GM23338 (cell line): Measurements from ENCODE around the gene WDR33. TPM values are rescaled to one million over a fixed set of nuclear protein-coding genes. Genes with fewer than 3 reads are reported as not detected.

Source experiments
- ATAC-seq: fragments of 200-7000 bp; cut with Tn5 transposase; 3 replicates; pipeline ENCODE4 v1.9.1; 2020
- DNase-seq: peaks from one replicate; pipeline ENCODE4 v3.0.0-alpha.2; 2015; ENCODE audit warnings: low spot score
- H2AFZ ChIP-seq: fragments of 200-600 bp; sonication (generic); 2 replicates; pipeline ENCODE4 v1.8.0; 2016; ENCODE audit warnings: antibody characterized with exemption, mild to moderate bottlenecking, moderate library complexity
- H3F3A ChIP-seq: fragments of 200-600 bp; sonication (generic); replicated peaks from 2 replicates; pipeline ENCODE4 v1.8.0; 2017; ENCODE audit warnings: antibody characterized with exemption, mixed run types, low read depth
- H3K27ac ChIP-seq: fragments of 200-600 bp; sonication (generic); 2 replicates; pipeline ENCODE4 v1.6.1; 2016; ENCODE audit warnings: low read depth
- H3K27me3 ChIP-seq: fragments of 200-600 bp; sonication (generic); 2 replicates; pipeline ENCODE4 v1.8.0; 2016; ENCODE audit warnings: mild to moderate bottlenecking, mixed run types, moderate library complexity; ENCODE audit not compliant: insufficient read depth
- H3K36me3 ChIP-seq: fragments of 200-600 bp; sonication (generic); 2 replicates; pipeline ENCODE4 v1.8.0; 2016; ENCODE audit warnings: mild to moderate bottlenecking; ENCODE audit not compliant: insufficient read depth
- H3K4me1 ChIP-seq: fragments of 200-600 bp; sonication (generic); 2 replicates; pipeline ENCODE4 v1.8.0; 2016; ENCODE audit warnings: mild to moderate bottlenecking, moderate library complexity; ENCODE audit not compliant: insufficient read depth
- H3K4me2 ChIP-seq: fragments of 200-600 bp; sonication (generic); 2 replicates; pipeline ENCODE4 v1.7.1; 2017; ENCODE audit warnings: mixed run types
- H3K4me3 ChIP-seq: fragments of 200-600 bp; sonication (generic); 2 replicates; pipeline ENCODE4 v1.6.1; 2016; ENCODE audit warnings: mixed run types
- H3K79me2 ChIP-seq: fragments of 200-600 bp; sonication (generic); replicated peaks from 2 replicates; pipeline ENCODE4 v1.8.0; 2017; ENCODE audit warnings: mild to moderate bottlenecking; ENCODE audit not compliant: insufficient read depth
- H3K9me2 ChIP-seq: fragments of 200-600 bp; sonication (generic); 2 replicates; pipeline ENCODE4 v1.8.0; 2017; ENCODE audit not compliant: insufficient read depth
- H4K20me1 ChIP-seq: fragments of 200-600 bp; sonication (generic); replicated peaks from 2 replicates; pipeline ENCODE4 v1.8.0; 2017; ENCODE audit warnings: mild to moderate bottlenecking; ENCODE audit not compliant: insufficient read depth
- H3K27ac Mint-ChIP-seq: 2 replicates; pipeline ENCODE4 v1.8.0; 2020; ENCODE audit warnings: inconsistent platforms, mild to moderate bottlenecking, moderate library complexity, mixed read lengths
- H3K27me3 Mint-ChIP-seq: 3 replicates; pipeline ENCODE4 v1.8.0; 2022; ENCODE audit warnings: low read depth, mild to moderate bottlenecking, moderate library complexity, mixed read lengths, inconsistent platforms; ENCODE audit not compliant: insufficient read depth, poor library complexity
- H3K36me3 Mint-ChIP-seq: 3 replicates; pipeline ENCODE4 v1.8.0; 2021; ENCODE audit warnings: low read depth, mild to moderate bottlenecking, inconsistent platforms, moderate library complexity, mixed read lengths
- H3K4me1 Mint-ChIP-seq: 3 replicates; pipeline ENCODE4 v1.8.0; 2020; ENCODE audit warnings: mild to moderate bottlenecking, inconsistent platforms, mixed read lengths
- H3K4me3 Mint-ChIP-seq: 3 replicates; pipeline ENCODE4 v1.8.0; 2021; ENCODE audit warnings: moderate library complexity, mild to moderate bottlenecking, inconsistent platforms, mixed read lengths
- H3K9me3 Mint-ChIP-seq: 3 replicates; pipeline ENCODE4 v1.8.0; 2020; ENCODE audit warnings: moderate library complexity, mild to moderate bottlenecking, inconsistent platforms, mixed read lengths
- CREB1 ChIP-seq: fragments of 250-450 bp; sonication (Bioruptor Pico); IDR thresholded peaks from 2 replicates; pipeline ENCODE4 v1.5.0; 2020; ENCODE audit warnings: low read depth, mild to moderate bottlenecking, moderate library complexity
- EZH2 ChIP-seq: fragments of 200-600 bp; sonication (generic); IDR thresholded peaks from one replicate; pipeline ENCODE4 v1.8.0; 2017; ENCODE audit warnings: antibody characterized with exemption, mild to moderate bottlenecking, low read depth; ENCODE audit not compliant: unreplicated experiment
- EZH2phosphoT487 ChIP-seq: fragments of 200-600 bp; sonication (generic); IDR thresholded peaks from one replicate; pipeline ENCODE4 v1.8.1; 2018; ENCODE audit warnings: antibody characterized with exemption; ENCODE audit not compliant: unreplicated experiment
- JUNB ChIP-seq: IDR thresholded peaks from one replicate; pipeline ENCODE4 v1.6.1; 2016; ENCODE audit warnings: antibody characterized with exemption; ENCODE audit not compliant: unreplicated experiment
- NANOG ChIP-seq: IDR thresholded peaks from 2 replicates; pipeline ENCODE4 v1.6.1; 2016; ENCODE audit warnings: antibody characterized with exemption, borderline replicate concordance
- REST ChIP-seq: IDR thresholded peaks from one replicate; pipeline ENCODE4 v1.6.1; 2018; ENCODE audit warnings: antibody characterized with exemption; ENCODE audit not compliant: unreplicated experiment
- STAT1 ChIP-seq: IDR thresholded peaks from one replicate; pipeline ENCODE4 v1.6.1; 2016; ENCODE audit warnings: antibody characterized with exemption; ENCODE audit not compliant: unreplicated experiment
- ZNF331 ChIP-seq: fragments of 250-450 bp; sonication (Bioruptor Pico); IDR thresholded peaks from 2 replicates; pipeline ENCODE4 v1.5.0; 2020; ENCODE audit warnings: low read depth, mild to moderate bottlenecking, moderate library complexity
- polyA plus RNA-seq: library from polyadenylated mRNA; unstranded; fragments of >200 nt; fragmentation: Nextera tagmentation; extraction: Ambion mirVana; gene quantifications from 2 replicates; pipeline ENCODE4 v1.2.1, GENCODE V29; 2016
- total RNA-seq: library from RNA; depleted of rRNA; stranded (reverse); fragments of >200 nt; shearing (Covaris generic); gene quantifications from 2 replicates; pipeline ENCODE4 v1.2.3, GENCODE V29; 2014
- TF ChIP-seq, protein P1 (sequence below): IDR thresholded peaks from 2 replicates; pipeline ENCODE4 v1.6.1; 2016; ENCODE audit warnings: antibody characterized with exemption

The WDR33 gene
- total and polyA plus RNA-seq, 2 experiments from 2014 or later = 37.2 to 54.7 TPM

- TF ChIP-seq ZNF331 (CRISPR knock-in tag) = no peak
- TF ChIP-seq, protein P1, sequence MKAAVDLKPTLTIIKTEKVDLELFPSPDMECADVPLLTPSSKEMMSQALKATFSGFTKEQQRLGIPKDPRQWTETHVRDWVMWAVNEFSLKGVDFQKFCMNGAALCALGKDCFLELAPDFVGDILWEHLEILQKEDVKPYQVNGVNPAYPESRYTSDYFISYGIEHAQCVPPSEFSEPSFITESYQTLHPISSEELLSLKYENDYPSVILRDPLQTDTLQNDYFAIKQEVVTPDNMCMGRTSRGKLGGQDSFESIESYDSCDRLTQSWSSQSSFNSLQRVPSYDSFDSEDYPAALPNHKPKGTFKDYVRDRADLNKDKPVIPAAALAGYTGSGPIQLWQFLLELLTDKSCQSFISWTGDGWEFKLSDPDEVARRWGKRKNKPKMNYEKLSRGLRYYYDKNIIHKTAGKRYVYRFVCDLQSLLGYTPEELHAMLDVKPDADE = no peak
- TF ChIP-seq REST = no peak
Measured at GRCh38 chr2:127722807-127723206, 88.2 kb downstream of the WDR33 start (continued).

DNA sequence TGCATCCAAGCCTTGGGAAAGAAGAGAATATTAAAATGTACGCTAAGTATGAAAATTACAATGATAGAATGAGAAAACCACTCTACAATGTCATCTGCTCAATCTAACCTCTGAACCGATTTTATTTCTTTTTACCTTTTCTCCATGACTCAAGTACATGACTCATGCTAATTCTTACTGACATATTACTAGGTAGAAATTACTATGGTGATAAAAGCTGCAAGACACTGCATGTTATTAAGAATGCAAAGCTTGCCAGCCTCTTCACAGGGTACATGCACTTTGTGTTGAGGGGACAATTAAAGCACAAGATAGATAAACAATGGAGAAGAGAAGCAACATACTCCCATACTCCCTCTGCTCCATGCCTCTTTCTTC, 89.0 kb downstream of the WDR33 start:
- 0 out of 2 replicates have a peak, but pooled peaks cover under 1% of the 10 kb centered on the region for H3K79me2 ChIP-seq
- H4K20me1 ChIP-seq = peaks cover 4% of the 10 kb centered on the region; the same call in 1 of the 2 replicates
- peaks cover 3% of the 10 kb centered on the region for H3K27me3 Mint-ChIP-seq
- no peak for TF ChIP-seq EZH2phosphoT487
- no peak for TF ChIP-seq STAT1
- no peak for TF ChIP-seq EZH2
- TF ChIP-seq NANOG = no peak
- TF ChIP-seq ZNF331 (CRISPR knock-in tag) = no peak
- TF ChIP-seq JUNB = no peak
- TF ChIP-seq, protein P1 = no peak
- TF ChIP-seq CREB1 (CRISPR knock-in tag) = no peak
- H3K27me3 ChIP-seq = no peaks in the 10 kb centered on the region
- H3K36me3 ChIP-seq = peaks cover 58% of the 10 kb centered on the region
- H3K4me2 ChIP-seq = no peak overlapping the region
- H3K4me3 ChIP-seq = no peak overlapping the region
- no peaks in the 10 kb centered on the region for H3K9me3 Mint-ChIP-seq
- H3K4me1 Mint-ChIP-seq = no peaks in the 10 kb centered on the region
- H3K4me3 Mint-ChIP-seq = no peak overlapping the region
- no peak overlapping the region for H2AFZ ChIP-seq
- no peak for DNase-seq
- H3K9me2 ChIP-seq = no peaks in the 10 kb centered on the region
- no peak for ATAC-seq
- H3K27ac Mint-ChIP-seq = no peak overlapping the region
- H3K4me1 ChIP-seq = 0 out of 2 replicates have a peak, but pooled peaks cover 3% of the 10 kb centered on the region
- H3K36me3 Mint-ChIP-seq = peaks cover 51% of the 10 kb centered on the region
- no peaks in the 10 kb centered on the region for H3F3A ChIP-seq
- H3K27ac ChIP-seq = no peak overlapping the region
